ENCODE data around the gene KRTAP27-1.

The KRTAP27-1 gene, protein sequence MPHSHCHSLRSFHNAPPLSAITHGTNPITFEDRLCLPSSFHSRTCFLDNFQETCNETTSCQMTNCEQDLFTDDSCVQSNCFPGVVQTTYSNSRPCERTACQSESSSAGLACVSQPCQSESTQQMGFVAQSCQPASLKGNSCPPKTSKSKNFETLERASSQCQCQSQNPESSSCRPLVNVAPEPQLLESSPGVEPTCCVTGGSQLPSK

GRCh38 chr21:30337276-30337744 is at the start of gene KRTAP27-1:
TSS of gene KRTAP27-1 (minus strand) at chr21:30337694. CDS start at chr21:30337668, 26 bp downstream.
- DNase-seq (ENCODE audit: low spot score): no peak

DNA sequence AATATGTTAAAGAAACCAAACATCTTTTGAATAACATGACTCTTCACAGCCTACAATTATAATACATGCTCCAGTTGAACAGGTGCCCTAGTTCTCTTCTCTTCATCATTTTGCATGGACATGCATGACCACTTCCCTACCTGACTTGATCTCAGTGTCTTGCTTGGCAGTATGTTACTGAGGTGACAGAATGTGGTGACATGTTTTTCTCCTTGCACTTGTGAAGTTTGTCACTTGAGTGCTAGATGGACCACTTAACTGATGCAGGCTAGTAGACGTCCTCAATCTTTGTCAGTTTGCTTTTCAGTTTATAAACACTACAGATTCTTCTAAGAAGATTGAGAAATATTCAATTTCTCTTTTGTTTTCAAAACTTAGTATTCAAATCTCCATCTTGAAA is 44.7 kb upstream of the KRTAP27-1 start:
- no peak for DNase-seq (ENCODE audit: low spot score)

GRCh38 chr21:30372139-30372770 is 34.8 kb upstream of the KRTAP27-1 start, which contains the start of gene KRTAP13-2:
TSS of gene KRTAP13-2 (minus strand) at chr21:30372271. CDS start at chr21:30372213, 58 bp downstream.
- DNase-seq (ENCODE audit: low spot score): no peak

DNA sequence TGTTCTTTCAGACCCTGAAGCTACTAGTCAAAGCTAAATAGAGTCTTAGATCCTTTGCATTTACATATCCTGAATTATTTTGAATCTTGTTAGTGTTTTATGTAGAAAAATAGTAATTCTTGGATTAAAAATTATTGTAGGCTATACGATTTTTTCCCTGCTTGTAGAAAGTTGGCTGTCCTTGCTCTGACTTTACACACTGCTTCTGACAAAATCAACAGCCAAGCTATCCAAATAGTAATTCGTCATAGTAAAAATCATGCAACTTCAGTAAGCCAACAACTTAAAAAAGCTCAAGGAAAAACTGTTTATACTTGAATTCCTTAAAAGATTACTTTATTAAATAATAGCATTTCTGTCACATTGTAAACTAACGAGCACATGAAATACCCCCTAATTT is 18.4 kb upstream of the KRTAP27-1 start:
- DNase-seq (ENCODE audit: low spot score): no peak

- DNase-seq (ENCODE audit: low spot score): no peak
These were observed 17.0 kb upstream of the KRTAP27-1 start for GRCh38 chr21:30354308-30355005.

- no peak for DNase-seq (ENCODE audit: low spot score)
These were observed 14.0 kb upstream of the KRTAP27-1 start for GRCh38 chr21:30351534-30351933.

DNA sequence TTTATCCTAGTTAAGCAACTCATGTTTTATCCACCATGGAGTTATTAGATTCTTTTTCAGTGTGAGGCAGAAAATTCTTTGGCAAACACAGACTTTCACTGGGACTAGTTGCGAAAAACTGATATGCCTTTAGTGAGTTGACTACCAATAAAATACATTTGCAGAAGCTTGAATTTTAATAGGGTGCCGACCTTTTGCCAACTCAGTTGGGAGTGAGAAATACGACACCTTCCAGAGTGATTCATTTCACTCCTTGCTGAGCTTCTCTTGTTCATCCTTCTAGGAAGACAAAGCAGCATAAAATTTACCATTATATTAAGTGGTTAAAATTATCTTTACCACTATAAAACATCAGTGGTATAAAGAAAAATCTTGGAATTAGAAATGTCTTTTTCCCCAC is 12.1 kb upstream of the KRTAP27-1 start:
- DNase-seq (ENCODE audit: low spot score): no peak

- DNase-seq (ENCODE audit: low spot score): no peak
These were observed 11.0 kb upstream of the KRTAP27-1 start, which contains the start of gene KRTAP23-1 for GRCh38 chr21:30348506-30348905. TSS of gene KRTAP23-1 (minus strand) at chr21:30348606. CDS start at chr21:30348606, 0 bp downstream.

- DNase-seq (ENCODE audit: low spot score): no peak
These were observed 7.5 kb upstream of the KRTAP27-1 start for GRCh38 chr21:30345014-30345413.

- DNase-seq (ENCODE audit: low spot score): peak; percentile 51
These were observed 3.5 kb upstream of the KRTAP27-1 start for GRCh38 chr21:30340714-30341573.

DNA sequence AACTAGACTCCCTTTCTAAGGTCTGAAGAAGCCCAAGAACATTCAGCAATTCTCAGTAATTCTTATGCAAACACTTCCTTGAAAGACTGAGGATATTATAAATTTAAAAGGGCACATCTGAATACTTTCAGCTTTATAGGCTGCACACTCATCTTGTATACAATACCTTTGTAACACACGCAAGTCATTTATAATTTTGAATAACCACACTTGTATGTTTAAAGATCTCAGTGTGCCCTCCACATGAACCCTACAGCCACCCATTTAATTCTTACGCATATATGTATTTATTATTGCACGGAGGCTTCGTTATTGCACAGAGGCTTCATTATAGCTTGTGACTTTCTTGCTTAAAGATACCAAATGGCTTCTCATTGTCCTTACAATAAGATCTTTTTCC is 1.2 kb upstream of the KRTAP27-1 start:
- DNase-seq (ENCODE audit: low spot score): no peak

- no peak for DNase-seq (ENCODE audit: low spot score)
These were observed 278 bp upstream of the KRTAP27-1 start for GRCh38 chr21:30337772-30338171.

DNA sequence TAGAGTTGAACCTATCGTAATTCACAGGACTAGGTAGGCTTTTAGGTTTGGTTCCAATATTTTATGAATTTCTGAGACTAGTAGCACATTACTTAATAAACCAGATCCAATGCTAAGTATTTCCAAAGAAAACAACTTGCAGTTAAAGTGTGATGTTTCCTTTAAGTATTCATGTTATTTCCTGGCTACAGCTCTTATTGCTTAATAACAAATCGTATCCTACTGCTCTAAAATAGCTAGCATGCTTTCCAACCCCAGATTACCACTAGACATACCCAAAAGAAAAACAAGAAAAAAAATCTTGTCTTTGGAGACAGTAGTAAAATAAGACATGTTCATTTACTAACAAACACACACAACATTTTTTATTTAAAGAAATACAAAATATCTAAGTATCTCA is 898 bp downstream of the KRTAP27-1 start:
- DNase-seq (ENCODE audit: low spot score): no peak

DNA sequence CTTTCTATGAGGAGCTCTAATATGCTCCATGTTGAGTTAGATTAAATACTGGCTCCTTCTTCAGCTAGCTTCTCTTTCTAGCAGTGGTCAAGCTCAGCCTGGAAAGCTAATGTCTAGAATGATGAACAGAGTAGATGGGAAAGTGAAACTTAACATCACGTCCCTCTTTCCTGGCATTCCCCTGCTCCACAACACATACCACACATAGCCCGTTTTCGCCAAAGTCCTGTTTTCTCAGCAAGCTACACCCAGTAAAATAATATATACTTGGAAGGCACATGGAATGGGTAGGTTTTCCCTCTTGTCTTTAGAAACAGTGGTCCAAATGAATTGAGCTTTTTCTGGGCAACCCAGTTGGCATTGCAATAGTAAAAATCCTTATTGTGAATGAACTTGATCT is 3.8 kb downstream of the KRTAP27-1 start:
- no peak for DNase-seq (ENCODE audit: low spot score)

DNA sequence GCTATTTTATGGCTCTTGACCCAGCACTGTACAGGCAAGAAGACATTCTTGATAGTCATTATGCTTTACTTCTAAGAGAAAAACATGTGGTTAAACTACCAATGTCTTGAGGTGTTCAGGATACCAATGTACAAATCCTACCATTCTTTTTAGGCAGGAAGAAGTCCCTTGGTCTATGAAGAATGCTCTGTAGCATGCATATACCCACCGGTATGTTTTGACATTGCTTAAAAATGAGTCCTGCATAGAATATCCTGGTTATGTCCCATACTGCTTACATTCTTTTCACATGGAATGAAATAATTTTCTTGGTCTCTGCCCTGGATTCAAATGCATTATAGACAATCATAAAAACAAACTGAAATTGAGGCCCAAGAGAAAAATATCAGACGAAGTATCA is 4.8 kb downstream of the KRTAP27-1 start:
- DNase-seq (ENCODE audit: low spot score): no peak

- DNase-seq (ENCODE audit: low spot score): peak; percentile 9
These were observed 8.2 kb downstream of the KRTAP27-1 start for GRCh38 chr21:30329203-30329875.

GRCh38 chr21:30326390-30326789 is 11.1 kb downstream of the KRTAP27-1 start:
- no peak for DNase-seq (ENCODE audit: low spot score)

DNA sequence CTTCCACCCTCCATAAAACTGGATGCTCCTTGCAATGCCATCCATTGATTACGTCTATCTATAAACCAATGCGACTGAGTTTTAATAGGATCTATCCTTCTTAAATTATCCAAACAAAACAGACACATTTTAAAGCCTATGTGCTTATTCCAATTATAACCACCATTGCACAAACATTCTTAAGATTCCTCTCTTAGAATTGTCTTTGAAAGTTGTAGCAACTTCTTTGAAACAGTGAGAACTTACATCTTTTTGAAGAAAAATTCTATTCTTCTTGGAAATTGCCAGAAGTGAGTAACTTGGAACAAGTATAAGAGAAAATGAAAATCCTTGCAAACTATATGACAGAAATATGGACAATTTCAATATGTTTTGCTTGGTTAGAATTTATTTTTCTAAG is 17.3 kb downstream of the KRTAP27-1 start, which contains the start of gene KRTAP26-1:
KRTAP26-1 (minus strand) TSS at position 101 of the 400 bp plus-strand sequence. CDS start 280 bp downstream, outside the sequence.
- no peak for DNase-seq (ENCODE audit: low spot score)

- DNase-seq (ENCODE audit: low spot score): no peak
These were observed 21.8 kb downstream of the KRTAP27-1 start for GRCh38 chr21:30315701-30316100.

- no peak for DNase-seq (ENCODE audit: low spot score)
These were observed 30.6 kb downstream of the KRTAP27-1 start for GRCh38 chr21:30306884-30307283.

DNA sequence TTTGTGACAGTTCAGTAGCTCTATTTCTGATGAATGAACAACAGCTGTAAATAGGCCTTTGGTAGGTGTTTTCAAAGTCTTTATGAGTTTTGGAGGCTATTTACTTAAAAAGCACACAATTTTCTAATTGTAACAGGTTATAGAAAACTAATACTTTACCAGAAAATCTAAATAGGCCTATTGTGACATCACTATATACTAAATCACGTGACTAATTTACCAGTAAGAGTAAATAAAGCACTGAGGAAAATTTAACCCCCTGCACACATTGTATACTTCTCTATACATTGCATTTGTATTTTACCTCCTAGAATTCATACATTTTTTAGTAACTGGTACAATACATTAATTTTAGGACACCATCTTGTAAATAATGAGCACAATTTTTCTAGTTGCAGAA is 32.4 kb downstream of the KRTAP27-1 start:
- DNase-seq (ENCODE audit: low spot score): no peak

All from SW480 (cell line).